ENCODE measurements around the gene SORBS1.

Gene SORBS1

GRCh38 chr10:95445223-95445836 lies 115.8 kb downstream of the SORBS1 start:
- TF ChIP-seq PATZ1 (CRISPR knock-in tag; IDR thresholded peaks at IDR 0.05; ENCODE audit: borderline replicate concordance), result no peak
- no peak for TF ChIP-seq GLIS3 (CRISPR knock-in tag; IDR thresholded peaks at IDR 0.05)
- no peak for TF ChIP-seq RARB (CRISPR knock-in tag; IDR thresholded peaks at IDR 0.05)
- no peak for TF ChIP-seq POU6F1 (CRISPR knock-in tag; IDR thresholded peaks at IDR 0.05; ENCODE audit: borderline replicate concordance, low read depth)
- TF ChIP-seq CREB5 (CRISPR knock-in tag; IDR thresholded peaks at IDR 0.05; ENCODE audit: low read depth), result no peak
- TF ChIP-seq ZC3H10 (CRISPR knock-in tag; IDR thresholded peaks at IDR 0.05), result no peak
- TF ChIP-seq ZFP3 (CRISPR knock-in tag; IDR thresholded peaks at IDR 0.05), result no peak
- TF ChIP-seq CSRNP3 (CRISPR knock-in tag; IDR thresholded peaks at IDR 0.05), result no peak
- no peak for TF ChIP-seq ARNTL (CRISPR knock-in tag; IDR thresholded peaks at IDR 0.05; ENCODE audit: borderline replicate concordance, low read depth)
- TF ChIP-seq TCF4 (CRISPR knock-in tag; IDR thresholded peaks at IDR 0.05; ENCODE audit: borderline replicate concordance), result no peak
- TF ChIP-seq SNAI2 (CRISPR knock-in tag; IDR thresholded peaks at IDR 0.05), result no peak
- TF ChIP-seq ESRRG (CRISPR knock-in tag; IDR thresholded peaks at IDR 0.05), result no peak
- TF ChIP-seq ISL1 (CRISPR knock-in tag; IDR thresholded peaks at IDR 0.05), result no peak
- no peak for TF ChIP-seq ZNF8 (CRISPR knock-in tag; IDR thresholded peaks at IDR 0.05)
- TF ChIP-seq ZNF565 (CRISPR knock-in tag; conservative IDR thresholded peaks at IDR 0.05; ENCODE audit: low read depth), result no peak
- TF ChIP-seq BACH2 (CRISPR knock-in tag; IDR thresholded peaks at IDR 0.05; ENCODE audit: borderline replicate concordance), result no peak
- TF ChIP-seq ZFP30 (CRISPR knock-in tag; IDR thresholded peaks at IDR 0.05), result no peak
- ATAC-seq, result peak; percentile 98

GRCh38 chr10:95444792-95445191 lies 116.4 kb downstream of the SORBS1 start:
- no peak for TF ChIP-seq PATZ1 (CRISPR knock-in tag; IDR thresholded peaks at IDR 0.05; ENCODE audit: borderline replicate concordance)
- TF ChIP-seq GLIS3 (CRISPR knock-in tag; IDR thresholded peaks at IDR 0.05), result no peak
- TF ChIP-seq TOX (CRISPR knock-in tag; IDR thresholded peaks at IDR 0.05; ENCODE audit: borderline replicate concordance), result no peak
- no peak for TF ChIP-seq ZFP30 (CRISPR knock-in tag; IDR thresholded peaks at IDR 0.05)
- TF ChIP-seq POU6F1 (CRISPR knock-in tag; IDR thresholded peaks at IDR 0.05; ENCODE audit: borderline replicate concordance, low read depth), result no peak
- TF ChIP-seq OSR1 (CRISPR knock-in tag; IDR thresholded peaks at IDR 0.05), result no peak
- no peak for TF ChIP-seq ARNTL (CRISPR knock-in tag; IDR thresholded peaks at IDR 0.05; ENCODE audit: borderline replicate concordance, low read depth)
- no peak for TF ChIP-seq ISL1 (CRISPR knock-in tag; IDR thresholded peaks at IDR 0.05)
- no peak for TF ChIP-seq SNAI2 (CRISPR knock-in tag; IDR thresholded peaks at IDR 0.05)
- TF ChIP-seq ZFP3 (CRISPR knock-in tag; IDR thresholded peaks at IDR 0.05), result no peak
- no peak for TF ChIP-seq ZNF70 (CRISPR knock-in tag; IDR thresholded peaks at IDR 0.05)
- TF ChIP-seq TSHZ2 (CRISPR knock-in tag; IDR thresholded peaks at IDR 0.05), result no peak
- TF ChIP-seq TCF4 (CRISPR knock-in tag; IDR thresholded peaks at IDR 0.05; ENCODE audit: borderline replicate concordance), result no peak
- TF ChIP-seq RARB (CRISPR knock-in tag; IDR thresholded peaks at IDR 0.05), result no peak
- no peak for TF ChIP-seq ZC3H10 (CRISPR knock-in tag; IDR thresholded peaks at IDR 0.05)
- TF ChIP-seq CSDC2 (CRISPR knock-in tag; IDR thresholded peaks at IDR 0.05), result no peak
- TF ChIP-seq ZNF8 (CRISPR knock-in tag; IDR thresholded peaks at IDR 0.05), result no peak
- no peak for ATAC-seq

All from SK-N-SH treated with all-trans-retinoic acid at 6 μM for 48 hours (cell line).